ENCODE data around the gene CD274.

CD274 gene

DNA sequence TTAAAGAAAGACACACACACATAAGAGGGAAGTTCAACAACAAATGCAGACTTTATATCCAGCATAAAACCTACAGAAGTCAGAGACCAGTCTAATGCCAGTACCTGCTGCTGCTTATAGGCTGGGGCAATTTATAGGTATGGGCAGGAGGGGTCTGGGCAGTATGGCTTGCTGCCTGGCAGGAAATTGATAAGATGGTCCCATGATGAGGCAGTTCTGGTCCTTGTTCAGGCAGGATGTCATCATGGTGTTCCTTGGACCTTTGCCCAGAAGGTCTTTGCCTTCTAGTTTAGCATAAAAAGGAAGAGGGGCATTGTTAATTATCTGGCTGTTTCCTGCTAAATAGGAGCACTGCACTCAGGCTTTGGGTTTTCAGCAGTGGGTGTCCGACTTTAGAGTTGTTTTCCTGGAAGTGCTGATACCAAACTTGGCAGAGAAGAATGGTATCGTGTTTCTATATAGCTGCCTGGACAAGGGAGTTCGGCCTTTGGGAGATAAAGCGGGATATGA is 49.6 kb downstream of the CD274 start:
- no peak for DNase-seq (ENCODE audit: low spot score)
- TF ChIP-seq, protein P1, sequence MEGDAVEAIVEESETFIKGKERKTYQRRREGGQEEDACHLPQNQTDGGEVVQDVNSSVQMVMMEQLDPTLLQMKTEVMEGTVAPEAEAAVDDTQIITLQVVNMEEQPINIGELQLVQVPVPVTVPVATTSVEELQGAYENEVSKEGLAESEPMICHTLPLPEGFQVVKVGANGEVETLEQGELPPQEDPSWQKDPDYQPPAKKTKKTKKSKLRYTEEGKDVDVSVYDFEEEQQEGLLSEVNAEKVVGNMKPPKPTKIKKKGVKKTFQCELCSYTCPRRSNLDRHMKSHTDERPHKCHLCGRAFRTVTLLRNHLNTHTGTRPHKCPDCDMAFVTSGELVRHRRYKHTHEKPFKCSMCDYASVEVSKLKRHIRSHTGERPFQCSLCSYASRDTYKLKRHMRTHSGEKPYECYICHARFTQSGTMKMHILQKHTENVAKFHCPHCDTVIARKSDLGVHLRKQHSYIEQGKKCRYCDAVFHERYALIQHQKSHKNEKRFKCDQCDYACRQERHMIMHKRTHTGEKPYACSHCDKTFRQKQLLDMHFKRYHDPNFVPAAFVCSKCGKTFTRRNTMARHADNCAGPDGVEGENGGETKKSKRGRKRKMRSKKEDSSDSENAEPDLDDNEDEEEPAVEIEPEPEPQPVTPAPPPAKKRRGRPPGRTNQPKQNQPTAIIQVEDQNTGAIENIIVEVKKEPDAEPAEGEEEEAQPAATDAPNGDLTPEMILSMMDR (IDR thresholded peaks at IDR 0.05; ENCODE audit: extremely low read depth, missing control alignments): no peak

DNA sequence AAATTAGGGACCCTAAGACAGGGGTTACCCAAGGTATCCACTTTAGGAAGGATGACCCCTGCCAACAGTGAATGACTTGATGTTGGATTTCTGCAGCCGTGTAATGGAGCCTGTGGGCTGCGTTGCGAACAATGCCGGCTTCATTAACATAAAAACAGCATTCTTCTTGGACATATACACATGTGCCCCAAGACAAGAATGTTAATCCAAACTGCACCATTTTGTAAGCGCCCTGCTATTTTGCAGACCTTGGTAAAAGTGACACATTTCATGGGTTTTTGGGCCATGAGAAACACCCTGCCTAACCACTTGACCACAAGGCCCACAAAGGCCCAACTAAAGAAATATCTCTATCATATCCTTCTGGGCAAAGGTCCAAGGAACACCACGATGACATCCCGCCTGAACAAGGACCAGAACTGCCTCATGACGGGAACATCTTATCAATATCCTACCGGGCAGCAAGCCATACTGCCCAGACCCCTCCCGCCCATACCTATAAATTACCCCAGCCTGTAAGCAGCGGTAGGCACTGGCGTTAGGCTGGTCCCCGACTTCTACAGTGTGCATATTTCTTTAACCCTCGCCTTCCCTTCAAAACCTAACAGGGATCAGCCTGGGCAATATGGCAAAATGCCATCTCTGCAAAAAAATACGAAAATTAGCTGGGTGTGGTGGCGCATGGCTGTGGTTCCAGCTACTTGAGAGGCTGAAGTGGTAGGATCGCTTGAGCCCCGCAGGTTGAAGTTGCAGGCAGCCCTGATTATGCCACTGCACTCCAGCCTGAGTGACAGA is 50.3 kb downstream of the CD274 start:
- TF ChIP-seq, protein P1 (IDR thresholded peaks at IDR 0.05; ENCODE audit: extremely low read depth, missing control alignments): no peak
- DNase-seq (ENCODE audit: low spot score): no peak

DNA sequence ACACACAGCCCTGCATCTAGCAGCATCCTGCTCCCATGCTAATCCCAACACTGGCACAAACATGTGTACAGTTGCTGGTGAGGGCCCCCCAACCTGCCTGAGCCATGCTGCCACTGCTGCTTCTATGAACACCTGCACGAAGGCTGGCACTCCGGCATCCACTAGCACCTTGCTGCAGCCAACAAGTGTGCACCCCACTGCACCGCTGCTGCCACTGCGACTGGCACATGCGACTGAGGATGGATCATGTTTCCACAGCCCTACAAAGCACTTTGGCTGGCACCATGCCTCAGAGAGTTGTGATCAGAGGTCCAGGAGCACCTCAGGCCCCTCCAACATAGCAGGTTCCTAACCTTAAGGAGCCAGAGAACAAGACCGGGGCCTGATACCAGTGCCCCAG is 52.2 kb downstream of the CD274 start:
- TF ChIP-seq, protein P1 (IDR thresholded peaks at IDR 0.05; ENCODE audit: extremely low read depth, missing control alignments): no peak
- DNase-seq (ENCODE audit: low spot score): no peak

DNA sequence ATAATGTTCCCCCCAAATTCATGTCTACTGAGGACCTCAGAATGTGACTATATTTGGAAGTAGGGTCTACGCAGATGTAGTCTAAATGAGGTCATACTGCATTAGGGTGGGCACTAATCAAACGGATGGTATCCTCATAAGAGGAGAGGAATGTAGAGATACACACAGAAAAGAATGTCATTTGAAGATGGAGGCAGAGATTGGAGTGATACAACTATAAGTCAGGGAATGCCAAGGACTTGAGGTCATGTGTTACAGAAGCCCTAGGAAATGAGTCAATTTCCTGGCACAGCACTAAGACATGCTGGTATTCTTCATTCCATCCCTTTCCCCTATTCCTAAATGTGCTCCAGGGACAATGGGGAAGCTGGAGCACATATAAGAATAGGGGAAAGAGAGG is 59.2 kb downstream of the CD274 start:
- DNase-seq (ENCODE audit: low spot score): no peak
- TF ChIP-seq, protein P1 (IDR thresholded peaks at IDR 0.05; ENCODE audit: extremely low read depth, missing control alignments): no peak

DNA sequence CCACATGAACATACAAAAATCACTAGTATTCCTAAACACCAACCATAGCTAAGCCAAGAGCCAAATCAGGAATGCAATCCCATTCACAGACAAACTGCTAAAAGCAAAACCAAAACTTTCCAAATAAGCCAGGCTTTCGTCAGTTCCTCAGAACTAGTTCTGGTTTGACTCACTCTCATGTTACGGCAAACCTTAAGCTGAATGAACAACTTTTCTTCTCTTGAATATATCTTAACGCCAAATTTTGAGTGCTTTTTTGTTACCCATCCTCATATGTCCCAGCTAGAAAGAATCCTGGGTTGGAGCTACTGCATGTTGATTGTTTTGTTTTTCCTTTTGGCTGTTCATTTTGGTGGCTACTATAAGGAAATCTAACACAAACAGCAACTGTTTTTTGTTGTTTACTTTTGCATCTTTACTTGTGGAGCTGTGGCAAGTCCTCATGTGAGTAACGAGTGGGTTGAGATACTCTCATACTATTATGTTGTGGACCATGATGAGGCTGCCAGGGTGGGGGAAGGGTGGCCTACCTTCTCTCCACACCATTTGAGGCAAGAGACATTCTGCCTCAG is 60.1 kb downstream of the CD274 start, which contains the start of gene PDCD1LG2:
Gene PDCD1LG2, plus strand, starts transcription at position 172 of the 572 bp plus-strand sequence. CDS start 12,016 bp downstream, outside the sequence.
- DNase-seq (ENCODE audit: low spot score): peak; percentile 49
- TF ChIP-seq, protein P1 (IDR thresholded peaks at IDR 0.05; ENCODE audit: extremely low read depth, missing control alignments): no peak

DNA sequence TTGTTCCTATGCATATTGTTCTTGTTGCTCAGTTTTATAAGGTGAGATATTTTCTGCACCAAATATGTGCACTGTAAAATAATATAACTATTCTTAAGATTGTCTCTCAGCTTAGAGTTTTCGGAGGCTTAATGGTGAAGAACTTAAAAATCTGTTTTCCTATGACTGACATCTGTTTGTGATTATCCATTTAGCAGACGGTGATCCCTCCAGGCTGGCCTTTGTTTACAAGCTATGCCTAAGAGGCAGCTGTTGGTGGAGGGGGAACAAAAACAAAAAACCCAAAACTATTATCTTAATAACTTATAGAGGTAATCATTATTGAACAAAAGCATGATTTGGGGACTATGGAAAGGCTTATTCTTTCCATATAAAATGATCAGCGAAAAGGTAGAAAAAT is 60.6 kb downstream of the CD274 start:
- no peak for DNase-seq (ENCODE audit: low spot score)
- TF ChIP-seq, protein P1 (IDR thresholded peaks at IDR 0.05; ENCODE audit: extremely low read depth, missing control alignments): no peak

DNA sequence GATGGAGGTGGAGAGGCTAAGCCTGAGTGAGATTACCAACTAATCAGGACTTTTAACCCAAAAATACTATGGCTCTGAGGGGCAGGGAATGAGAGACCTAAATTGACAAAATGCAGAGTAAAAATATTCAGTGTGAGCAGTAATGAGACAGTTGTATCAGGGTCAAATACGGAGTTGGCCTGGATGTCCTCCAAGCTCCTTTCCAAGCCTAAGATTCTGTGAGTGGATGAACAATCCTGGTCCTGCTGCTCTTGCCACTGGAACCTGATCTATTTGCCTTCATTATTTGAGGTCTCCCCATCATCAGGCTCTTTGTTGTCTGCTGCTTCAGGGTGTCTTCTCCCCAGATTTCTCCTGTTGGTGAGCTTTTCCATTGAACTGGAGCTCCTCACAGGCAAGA is 61.1 kb downstream of the CD274 start:
- TF ChIP-seq, protein P1 (IDR thresholded peaks at IDR 0.05; ENCODE audit: extremely low read depth, missing control alignments): no peak
- no peak for DNase-seq (ENCODE audit: low spot score)

All from GM20000 (cell line).